Activated naive CD8-positive, alpha-beta T cell treated with anti-CD3 and anti-CD28 coated beads, Interleukin-2, amount 50 U/mL, for 24 hours (primary cell): ENCODE data around the gene ABHD8.
"Not testable (repeated sequence)": the region's sequence is repeated elsewhere in the genome, so short reads cannot be mapped to it uniquely, and the experiment has no call there.

Experiments used
- ATAC-seq: fragments of 150-1000 bp; cut with Tn5 transposase; one replicate; pipeline ENCODE4 v1.10.0; 2021
- DNase-seq: peaks from one replicate; pipeline ENCODE4 v3.0.0; 2021
- H3K27ac Mint-ChIP-seq: one replicate; pipeline ENCODE4 v1.8.0; 2021; ENCODE audit warnings: mild to moderate bottlenecking, mixed read lengths
- H3K27me3 Mint-ChIP-seq: one replicate; pipeline ENCODE4 v1.8.0; 2021; ENCODE audit warnings: mixed read lengths
- H3K36me3 Mint-ChIP-seq: one replicate; pipeline ENCODE4 v1.8.0; 2021; ENCODE audit warnings: low read depth, mixed read lengths
- H3K4me1 Mint-ChIP-seq: one replicate; pipeline ENCODE4 v1.8.0; 2021; ENCODE audit warnings: mixed read lengths
- H3K4me3 Mint-ChIP-seq: one replicate; pipeline ENCODE4 v1.8.0; 2021; ENCODE audit warnings: mild to moderate bottlenecking, moderate library complexity, mixed read lengths
- H3K9me3 Mint-ChIP-seq: one replicate; pipeline ENCODE4 v1.8.0; 2021; ENCODE audit warnings: mixed read lengths

ABHD8 gene

GRCh38 chr19:17281391-17282304 is 21.6 kb downstream of the ABHD8 start, which contains the start of gene ANKLE1:
TSS of gene ANKLE1 (plus strand) at chr19:17281901. CDS start at chr19:17281921, 20 bp downstream.
- ATAC-seq (peak; percentile 63), DNase-seq (peak; percentile 84)
- Mint-ChIP-seq H3K4me3 (peak within 1 kb of the TSS; percentile 90), H3K27ac (peak within 1 kb of the TSS; percentile 80), H3K36me3 (peaks cover 24% of the 10 kb centered on the region), H3K4me1 (peaks cover 10% of the 10 kb centered on the region), H3K9me3 (no peaks in the 10 kb centered on the region), H3K27me3 (no peaks in the 10 kb centered on the region)

GRCh38 chr19:17279436-17279835 is 23.8 kb downstream of the ABHD8 start:
- Mint-ChIP-seq H3K4me3 (no peak overlapping the region), H3K27me3 (no peaks in the 10 kb centered on the region), H3K9me3 (no peaks in the 10 kb centered on the region), H3K36me3 (peaks cover 20% of the 10 kb centered on the region), H3K4me1 (peaks cover 10% of the 10 kb centered on the region), H3K27ac (no peak overlapping the region)
- ATAC-seq (no peak), DNase-seq (no peak)

GRCh38 chr19:17275441-17276175 is 27.6 kb downstream of the ABHD8 start:
- no peaks in the 10 kb centered on the region for H3K9me3 Mint-ChIP-seq
- H3K27ac Mint-ChIP-seq: no peak overlapping the region
- peaks cover 23% of the 10 kb centered on the region for H3K36me3 Mint-ChIP-seq
- H3K4me1 Mint-ChIP-seq: no peaks in the 10 kb centered on the region
- no peak overlapping the region for H3K4me3 Mint-ChIP-seq
- no peak for DNase-seq
- no peak for ATAC-seq
- no peaks in the 10 kb centered on the region for H3K27me3 Mint-ChIP-seq

- H3K36me3 Mint-ChIP-seq: peaks cover 27% of the 10 kb centered on the region
- H3K27ac Mint-ChIP-seq, H3K9me3 Mint-ChIP-seq, H3K4me3 Mint-ChIP-seq, ATAC-seq, H3K27me3 Mint-ChIP-seq, H3K4me1 Mint-ChIP-seq, DNase-seq: not testable (repeated sequence)
Observed at GRCh38 chr19:17274892-17275291, 28.3 kb downstream of the ABHD8 start.

DNA sequence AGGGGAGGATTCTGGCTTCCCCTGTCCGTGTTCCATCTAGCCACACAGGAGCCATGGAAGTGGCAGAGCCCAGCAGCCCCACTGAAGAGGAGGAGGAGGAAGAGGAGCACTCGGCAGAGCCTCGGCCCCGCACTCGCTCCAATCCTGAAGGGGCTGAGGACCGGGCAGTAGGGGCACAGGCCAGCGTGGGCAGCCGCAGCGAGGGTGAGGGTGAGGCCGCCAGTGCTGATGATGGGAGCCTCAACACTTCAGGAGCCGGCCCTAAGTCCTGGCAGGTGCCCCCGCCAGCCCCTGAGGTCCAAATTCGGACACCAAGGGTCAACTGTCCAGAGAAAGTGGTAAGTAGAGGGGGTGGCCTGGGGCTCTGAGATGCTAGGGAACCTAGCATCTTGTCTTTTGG is 34.5 kb downstream of the ABHD8 start:
- H3K4me3 Mint-ChIP-seq: peak overlapping the region; percentile 95
- H3K27ac Mint-ChIP-seq: peak overlapping the region; percentile 46
- peaks cover 17% of the 10 kb centered on the region for H3K36me3 Mint-ChIP-seq
- peaks cover 19% of the 10 kb centered on the region for H3K4me1 Mint-ChIP-seq
- peaks cover 3% of the 10 kb centered on the region for H3K27me3 Mint-ChIP-seq
- ATAC-seq (no peak), DNase-seq (no peak)
- H3K9me3 Mint-ChIP-seq: no peaks in the 10 kb centered on the region

GRCh38 chr19:17266975-17267788 is 36.0 kb downstream of the ABHD8 start, which contains the start of gene BABAM1:
TSS of gene BABAM1 (plus strand) at chr19:17267443. CDS start at chr19:17268807, 1,364 bp downstream.
- DNase-seq: peak; percentile 93
- H3K9me3 Mint-ChIP-seq: no peaks in the 10 kb centered on the region
- peak; percentile 96 for ATAC-seq
- H3K27me3 Mint-ChIP-seq: peaks cover 3% of the 10 kb centered on the region
- H3K36me3 Mint-ChIP-seq: peaks cover 15% of the 10 kb centered on the region
- H3K4me1 Mint-ChIP-seq: peaks cover 19% of the 10 kb centered on the region
- peak within 1 kb of the TSS; percentile 95 for H3K4me3 Mint-ChIP-seq
- H3K27ac Mint-ChIP-seq: peak within 1 kb of the TSS; percentile 96

- Mint-ChIP-seq H3K27ac (peak overlapping the region; percentile 96), H3K4me3 (peak overlapping the region; percentile 95), H3K36me3 (peaks cover 15% of the 10 kb centered on the region), H3K9me3 (no peaks in the 10 kb centered on the region), H3K4me1 (peaks cover 19% of the 10 kb centered on the region), H3K27me3 (peaks cover 3% of the 10 kb centered on the region)
- DNase-seq (no peak), ATAC-seq (no peak)
Observed at GRCh38 chr19:17266589-17266974, 36.6 kb downstream of the ABHD8 start.

DNA sequence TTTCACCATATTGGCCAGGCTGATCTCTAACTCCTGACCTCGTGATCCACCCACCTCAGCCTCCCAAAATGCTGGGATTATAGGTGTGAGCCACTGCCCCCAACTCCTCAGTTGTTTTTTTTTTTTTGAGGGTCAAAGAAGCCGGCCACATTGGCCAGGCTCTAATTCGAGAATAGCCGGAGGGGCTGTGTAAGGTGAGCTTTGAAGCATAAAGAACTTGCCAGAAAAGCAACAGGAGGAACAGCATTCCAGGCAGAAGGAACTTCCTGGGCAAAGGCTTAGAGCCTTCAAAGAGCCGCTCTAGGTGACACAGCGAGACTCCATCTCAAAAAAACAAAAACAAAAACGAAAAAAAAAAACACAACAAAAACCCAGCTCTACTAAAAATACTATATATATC is 37.2 kb downstream of the ABHD8 start:
- DNase-seq (no peak), ATAC-seq (no peak)
- H3K27me3 Mint-ChIP-seq: peaks cover 3% of the 10 kb centered on the region
- no peak overlapping the region for H3K27ac Mint-ChIP-seq
- no peaks in the 10 kb centered on the region for H3K9me3 Mint-ChIP-seq
- H3K4me1 Mint-ChIP-seq: peaks cover 20% of the 10 kb centered on the region
- H3K4me3 Mint-ChIP-seq: no peak overlapping the region
- peaks cover 10% of the 10 kb centered on the region for H3K36me3 Mint-ChIP-seq

DNA sequence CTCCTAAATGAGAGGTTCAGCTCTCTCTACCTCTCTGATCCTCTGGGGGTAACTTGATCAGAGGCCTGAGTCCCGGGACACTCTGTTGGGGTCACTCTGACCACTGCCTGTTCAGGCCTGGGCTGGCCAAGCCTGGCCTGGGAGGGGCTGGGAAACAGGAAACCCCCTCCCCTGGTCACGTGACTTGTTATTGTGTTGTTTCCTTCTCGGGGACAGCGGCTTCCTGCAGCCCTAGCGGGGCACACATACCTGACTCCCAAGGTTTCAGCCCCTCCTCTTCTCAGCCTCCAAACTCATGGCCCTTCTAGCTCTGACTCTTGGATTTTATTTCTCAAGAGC is 38.6 kb downstream of the ABHD8 start, which contains the start of gene USHBP1:
Gene USHBP1 (minus strand): TSS at position 105 of the 339 bp plus-strand sequence. CDS start 446 bp downstream, outside the sequence.
- Mint-ChIP-seq H3K27me3 (peaks cover 6% of the 10 kb centered on the region), H3K4me1 (peaks cover 24% of the 10 kb centered on the region), H3K27ac (no peak within 1 kb of the TSS), H3K4me3 (no peak within 1 kb of the TSS), H3K36me3 (peaks cover 5% of the 10 kb centered on the region), H3K9me3 (no peaks in the 10 kb centered on the region)
- DNase-seq (no peak), ATAC-seq (no peak)

DNA sequence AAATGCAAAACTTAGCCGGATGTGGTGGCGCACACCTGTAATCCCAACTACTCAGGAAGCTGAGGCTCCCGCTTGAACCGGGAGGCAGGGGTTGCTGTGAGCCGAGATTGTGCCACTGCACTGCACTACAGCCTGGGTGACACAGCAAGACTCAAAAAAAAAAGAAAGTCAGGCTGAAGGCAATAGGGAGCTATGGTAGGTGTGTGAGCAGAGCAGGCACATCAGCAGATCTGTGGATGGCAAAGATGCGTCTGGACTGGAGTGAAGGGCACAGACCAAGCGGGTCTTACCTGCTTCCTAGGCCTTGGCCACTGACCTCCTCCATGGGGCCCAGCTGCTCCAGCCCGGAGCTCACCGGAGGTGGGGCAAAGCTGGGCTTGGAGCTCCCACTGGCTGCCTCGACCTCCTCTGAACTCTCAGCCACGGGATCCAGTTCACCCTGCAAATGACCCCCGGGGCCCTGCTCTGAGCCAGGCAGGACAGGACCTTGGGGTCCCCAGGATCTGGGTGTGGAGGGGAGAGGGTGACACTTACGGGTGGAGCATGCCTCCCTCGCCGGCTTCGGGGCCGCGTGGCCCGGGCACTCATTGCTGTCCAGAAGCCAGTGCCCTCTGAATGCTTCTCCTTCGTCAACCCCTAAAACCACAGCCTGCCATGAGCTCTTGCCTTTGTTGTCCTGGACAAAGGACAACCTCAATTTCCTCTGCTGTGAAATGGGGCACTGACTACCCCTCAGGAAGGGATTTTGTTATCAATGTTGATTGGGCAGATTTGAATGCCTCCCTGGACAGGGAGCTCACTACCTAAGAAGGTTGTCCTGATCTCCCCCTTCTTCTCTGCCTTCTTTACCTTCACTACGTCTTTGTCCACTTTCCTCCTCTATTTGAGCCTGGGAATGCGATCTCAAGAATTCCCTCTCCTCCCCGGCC is 39.2 kb downstream of the ABHD8 start:
- DNase-seq (no peak), ATAC-seq (no peak)
- no peak overlapping the region for H3K4me3 Mint-ChIP-seq
- H3K27ac Mint-ChIP-seq: no peak overlapping the region
- H3K36me3 Mint-ChIP-seq: peaks cover 3% of the 10 kb centered on the region
- peaks cover 6% of the 10 kb centered on the region for H3K27me3 Mint-ChIP-seq
- peaks cover 24% of the 10 kb centered on the region for H3K4me1 Mint-ChIP-seq
- no peaks in the 10 kb centered on the region for H3K9me3 Mint-ChIP-seq

GRCh38 chr19:17262557-17262956 is 40.7 kb downstream of the ABHD8 start:
- Mint-ChIP-seq H3K4me1 (peaks cover 14% of the 10 kb centered on the region), H3K36me3 (peaks cover 3% of the 10 kb centered on the region), H3K27ac (no peak overlapping the region), H3K4me3 (no peak overlapping the region), H3K9me3 (no peaks in the 10 kb centered on the region), H3K27me3 (peaks cover 6% of the 10 kb centered on the region)
- DNase-seq (no peak), ATAC-seq (no peak)

GRCh38 chr19:17260842-17261325 is 42.3 kb downstream of the ABHD8 start:
- H3K27ac Mint-ChIP-seq: peak overlapping the region; percentile 5

DNA sequence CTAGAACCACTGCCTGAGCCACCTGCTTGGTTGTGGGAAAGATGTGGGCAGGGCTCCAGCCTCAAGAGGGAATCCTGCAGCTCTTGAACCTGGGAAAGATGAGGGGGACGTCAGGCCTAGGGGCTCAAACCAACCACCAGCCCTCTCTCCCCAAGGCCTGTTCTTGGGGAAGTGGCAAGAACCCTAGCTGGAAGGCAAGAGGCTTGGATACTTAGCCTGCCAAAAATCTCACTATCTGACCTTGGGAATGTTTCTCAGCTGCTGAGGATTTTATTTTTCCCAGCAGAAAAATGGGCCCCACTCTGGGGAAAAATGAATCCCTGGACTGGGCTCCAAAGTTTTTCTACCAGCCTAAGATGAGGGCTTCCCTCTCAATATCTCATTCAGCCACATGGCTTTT is 43.3 kb downstream of the ABHD8 start:
- Mint-ChIP-seq H3K4me1 (peaks cover 5% of the 10 kb centered on the region), H3K9me3 (no peaks in the 10 kb centered on the region), H3K4me3 (no peak overlapping the region), H3K36me3 (no peaks in the 10 kb centered on the region), H3K27me3 (peaks cover 3% of the 10 kb centered on the region), H3K27ac (no peak overlapping the region)
- no peak for DNase-seq
- no peak for ATAC-seq

More at GRCh38 chr19:17260842-17261325, 42.3 kb downstream of the ABHD8 start:
- Mint-ChIP-seq H3K27me3 (peaks cover 3% of the 10 kb centered on the region), H3K36me3 (no peaks in the 10 kb centered on the region), H3K9me3 (no peaks in the 10 kb centered on the region), H3K4me3 (no peak overlapping the region), H3K4me1 (peaks cover 5% of the 10 kb centered on the region)
- DNase-seq (peak; percentile 92), ATAC-seq (peak; percentile 100)
